Central memory CD8-positive, alpha-beta T cell (primary cell): ENCODE results near the gene CCDC74A.
"Not testable (repeated sequence)": the region's sequence is repeated elsewhere in the genome, so short reads cannot be mapped to it uniquely, and the experiment has no call there.

ENCODE experiments used
- ATAC-seq: fragments of 150-1000 bp; cut with Tn5 transposase; replicated peaks from 2 replicates; pipeline ENCODE4 v1.10.0; 2022; ENCODE audit warnings: mild to moderate bottlenecking, moderate FRiP score, moderate number of reproducible peaks; ENCODE audit not compliant: poor library complexity, severe bottlenecking; ENCODE audit errors: extremely low read depth
- DNase-seq, 2 donors: peaks; one replicate each; pipeline ENCODE4 v3.0.0; 2021; ENCODE audit warnings: low spot score in 2 of 2
- H3K27ac Mint-ChIP-seq: one replicate; pipeline ENCODE4 v1.8.0; 2022; ENCODE audit warnings: low read depth, mild to moderate bottlenecking, moderate library complexity, mixed read lengths
- H3K27me3 Mint-ChIP-seq: one replicate; pipeline ENCODE4 v1.8.0; 2022; ENCODE audit warnings: mixed read lengths
- H3K36me3 Mint-ChIP-seq: one replicate; pipeline ENCODE4 v1.8.0; 2022; ENCODE audit warnings: mild to moderate bottlenecking, moderate library complexity, mixed read lengths; ENCODE audit not compliant: insufficient read depth
- H3K4me1 Mint-ChIP-seq: one replicate; pipeline ENCODE4 v1.8.0; 2022; ENCODE audit warnings: mixed read lengths
- H3K4me3 Mint-ChIP-seq: one replicate; pipeline ENCODE4 v1.8.0; 2022; ENCODE audit warnings: mild to moderate bottlenecking, moderate library complexity, mixed read lengths
- H3K9me3 Mint-ChIP-seq: one replicate; pipeline ENCODE4 v1.8.0; 2022; ENCODE audit warnings: mixed read lengths

Gene CCDC74A

GRCh38 chr2:131536841-131537240 is 9.2 kb downstream of the CCDC74A start:
- not testable (repeated sequence) for DNase-seq, H3K27ac Mint-ChIP-seq, H3K4me3 Mint-ChIP-seq, H3K36me3 Mint-ChIP-seq, H3K9me3 Mint-ChIP-seq, H3K27me3 Mint-ChIP-seq, ATAC-seq, H3K4me1 Mint-ChIP-seq

GRCh38 chr2:131538856-131539255 is 11.2 kb downstream of the CCDC74A start:
- not testable (repeated sequence) for H3K9me3 Mint-ChIP-seq, H3K36me3 Mint-ChIP-seq, H3K27ac Mint-ChIP-seq, ATAC-seq, DNase-seq, H3K4me1 Mint-ChIP-seq, H3K27me3 Mint-ChIP-seq, H3K4me3 Mint-ChIP-seq

GRCh38 chr2:131542438-131543384 is 15.0 kb downstream of the CCDC74A start:
- Mint-ChIP-seq H3K36me3 (no peaks in the 10 kb centered on the region), H3K4me1 (no peaks in the 10 kb centered on the region), H3K4me3 (no peak overlapping the region), H3K27ac (no peak overlapping the region), H3K27me3 (peaks cover 21% of the 10 kb centered on the region), H3K9me3 (no peaks in the 10 kb centered on the region)
- ATAC-seq (no peak), DNase-seq (no peak)

GRCh38 chr2:131543385-131543891 is 15.8 kb downstream of the CCDC74A start:
- Mint-ChIP-seq H3K27ac (no peak overlapping the region), H3K36me3 (no peaks in the 10 kb centered on the region), H3K4me1 (no peaks in the 10 kb centered on the region), H3K27me3 (peaks cover 21% of the 10 kb centered on the region), H3K9me3 (no peaks in the 10 kb centered on the region), H3K4me3 (no peak overlapping the region)
- DNase-seq: no peak
- no peak for ATAC-seq

GRCh38 chr2:131544006-131544812 is 16.5 kb downstream of the CCDC74A start:
- peaks cover 28% of the 10 kb centered on the region for H3K27me3 Mint-ChIP-seq
- not testable (repeated sequence) for H3K36me3 Mint-ChIP-seq, H3K9me3 Mint-ChIP-seq, H3K4me3 Mint-ChIP-seq, H3K4me1 Mint-ChIP-seq, H3K27ac Mint-ChIP-seq, DNase-seq
- ATAC-seq: peak; percentile 32

GRCh38 chr2:131544813-131545165 is 17.1 kb downstream of the CCDC74A start:
- DNase-seq, H3K36me3 Mint-ChIP-seq, H3K27ac Mint-ChIP-seq, H3K9me3 Mint-ChIP-seq, H3K4me1 Mint-ChIP-seq, H3K4me3 Mint-ChIP-seq, ATAC-seq: not testable (repeated sequence)
- peaks cover 34% of the 10 kb centered on the region for H3K27me3 Mint-ChIP-seq

- ATAC-seq (no peak), DNase-seq (no peak)
- no peak overlapping the region for H3K27ac Mint-ChIP-seq
- H3K27me3 Mint-ChIP-seq: peaks cover 89% of the 10 kb centered on the region
- no peaks in the 10 kb centered on the region for H3K4me1 Mint-ChIP-seq
- no peak overlapping the region for H3K4me3 Mint-ChIP-seq
- peaks cover 2% of the 10 kb centered on the region for H3K36me3 Mint-ChIP-seq
- H3K9me3 Mint-ChIP-seq: no peaks in the 10 kb centered on the region
These were observed 25.2 kb downstream of the CCDC74A start for GRCh38 chr2:131552871-131553270.

GRCh38 chr2:131556998-131557397 is 29.3 kb downstream of the CCDC74A start:
- Mint-ChIP-seq H3K27me3 (peaks cover 72% of the 10 kb centered on the region), H3K9me3 (no peaks in the 10 kb centered on the region), H3K36me3 (peaks cover 2% of the 10 kb centered on the region), H3K4me1 (no peaks in the 10 kb centered on the region), H3K27ac (no peak overlapping the region), H3K4me3 (no peak overlapping the region)
- ATAC-seq (no peak), DNase-seq (no peak)

GRCh38 chr2:131557558-131558321 is 30.1 kb downstream of the CCDC74A start:
- ATAC-seq (no peak), DNase-seq (no peak)
- H3K9me3 Mint-ChIP-seq: no peaks in the 10 kb centered on the region
- H3K4me1 Mint-ChIP-seq: no peaks in the 10 kb centered on the region
- H3K36me3 Mint-ChIP-seq: peaks cover 2% of the 10 kb centered on the region
- peaks cover 65% of the 10 kb centered on the region for H3K27me3 Mint-ChIP-seq
- no peak overlapping the region for H3K27ac Mint-ChIP-seq
- no peak overlapping the region for H3K4me3 Mint-ChIP-seq

- H3K36me3 Mint-ChIP-seq: no peaks in the 10 kb centered on the region
- ATAC-seq (no peak), DNase-seq (no peak)
- no peaks in the 10 kb centered on the region for H3K4me1 Mint-ChIP-seq
- no peak overlapping the region for H3K27ac Mint-ChIP-seq
- H3K4me3 Mint-ChIP-seq: no peak overlapping the region
- H3K27me3 Mint-ChIP-seq: peaks cover 64% of the 10 kb centered on the region
- no peaks in the 10 kb centered on the region for H3K9me3 Mint-ChIP-seq
These were observed 38.7 kb downstream of the CCDC74A start for GRCh38 chr2:131566371-131566770.

- Mint-ChIP-seq H3K36me3 (no peaks in the 10 kb centered on the region), H3K27ac (no peak overlapping the region), H3K9me3 (no peaks in the 10 kb centered on the region), H3K4me1 (no peaks in the 10 kb centered on the region), H3K4me3 (no peak overlapping the region), H3K27me3 (peaks cover 76% of the 10 kb centered on the region)
- ATAC-seq (no peak), DNase-seq (no peak)
These were observed 40.2 kb downstream of the CCDC74A start for GRCh38 chr2:131567891-131568290.

- H3K27me3 Mint-ChIP-seq: peaks cover 76% of the 10 kb centered on the region
- not testable (repeated sequence) for H3K9me3 Mint-ChIP-seq, ATAC-seq, H3K4me1 Mint-ChIP-seq, H3K4me3 Mint-ChIP-seq, H3K36me3 Mint-ChIP-seq, H3K27ac Mint-ChIP-seq, DNase-seq
These were observed 40.7 kb downstream of the CCDC74A start for GRCh38 chr2:131568401-131568800.
